Measurements from ENCODE around the gene SLC9C2. TPM values are rescaled to one million over a fixed set of nuclear protein-coding genes. Genes with fewer than 3 reads are reported as not detected.
"Not testable (repeated sequence)": the region's sequence is repeated elsewhere in the genome, so short reads cannot be mapped to it uniquely, and the experiment has no call there.

Gene SLC9C2
- total and polyA plus RNA-seq, 2 donors (not counting 1 experiment from before 2014, with no cell fraction given): not detected

- no peak overlapping the region for H3K4me2 ChIP-seq (ENCODE audit: extremely low read depth, insufficient read depth, low read length)
- H3K9ac ChIP-seq (ENCODE audit: insufficient read depth, low read length): no peak overlapping the region
- no peaks in the 10 kb centered on the region for H3K79me2 ChIP-seq (ENCODE audit: control insufficient read depth, insufficient read depth, low read length)
- H3K4me3 ChIP-seq (replicated peaks in 1 of 4; ENCODE audit: control extremely low read depth in 1 of 4, insufficient read depth in 1 of 4, low read depth in 3 of 4, low read length in 4 of 4): no peak overlapping the region
- no peak overlapping the region for H2AFZ ChIP-seq (ENCODE audit: low read length)
- DNase-seq (ENCODE audit: low read depth in 2 of 2): no peak
- no peaks in the 10 kb centered on the region for H3K4me1 ChIP-seq (ENCODE audit: control insufficient read depth, extremely low read depth, insufficient read depth, low read length)
- no peaks in the 10 kb centered on the region for H3K9me3 ChIP-seq (ENCODE audit: control insufficient read depth, insufficient read depth, low read depth, low read length)
- H3K36me3 ChIP-seq (ENCODE audit: control insufficient read depth, insufficient read depth, low read length): no peaks in the 10 kb centered on the region
- TF ChIP-seq EZH2 (IDR thresholded peaks at IDR 0.05; ENCODE audit: low read length, missing control alignments): no peak
- TF ChIP-seq CTCF (conservative IDR thresholded peaks at IDR 0.05 in 1 of 2, IDR thresholded peaks at IDR 0.05 in 1 of 2; ENCODE audit: low read depth in 1 of 2, low read length in 2 of 2): no peak
- no peaks in the 10 kb centered on the region for H3K27me3 ChIP-seq (ENCODE audit: control insufficient read depth, insufficient read depth, low read length)
- H3K27ac ChIP-seq (ENCODE audit: insufficient read depth, low read length): no peak overlapping the region
- H4K20me1 ChIP-seq (ENCODE audit: control insufficient read depth, extremely low read depth, insufficient read depth, low read length): no peaks in the 10 kb centered on the region
Measured at GRCh38 chr1:173499729-173500128, 103.1 kb downstream of the SLC9C2 start.

- Histone ChIP-seq H3K79me2 (ENCODE audit: control insufficient read depth, insufficient read depth, low read length) (no peaks in the 10 kb centered on the region), H3K27ac (ENCODE audit: insufficient read depth, low read length) (no peak overlapping the region), H4K20me1 (ENCODE audit: control insufficient read depth, extremely low read depth, insufficient read depth, low read length) (no peaks in the 10 kb centered on the region), H3K4me1 (ENCODE audit: control insufficient read depth, extremely low read depth, insufficient read depth, low read length) (no peaks in the 10 kb centered on the region), H3K36me3 (ENCODE audit: control insufficient read depth, insufficient read depth, low read length) (no peaks in the 10 kb centered on the region), H2AFZ (ENCODE audit: low read length) (no peak overlapping the region), H3K4me2 (ENCODE audit: extremely low read depth, insufficient read depth, low read length) (no peak overlapping the region), H3K27me3 (ENCODE audit: control insufficient read depth, insufficient read depth, low read length) (no peaks in the 10 kb centered on the region), H3K9ac (ENCODE audit: insufficient read depth, low read length) (no peak overlapping the region), H3K4me3 (replicated peaks in 1 of 4; ENCODE audit: control extremely low read depth in 1 of 4, insufficient read depth in 1 of 4, low read depth in 3 of 4, low read length in 4 of 4) (no peak overlapping the region), H3K9me3 (ENCODE audit: control insufficient read depth, insufficient read depth, low read depth, low read length) (no peaks in the 10 kb centered on the region)
- TF ChIP-seq CTCF (conservative IDR thresholded peaks at IDR 0.05 in 1 of 2, IDR thresholded peaks at IDR 0.05 in 1 of 2; ENCODE audit: low read depth in 1 of 2, low read length in 2 of 2): no peak
- TF ChIP-seq EZH2 (IDR thresholded peaks at IDR 0.05; ENCODE audit: low read length, missing control alignments): no peak
- DNase-seq (ENCODE audit: low read depth in 2 of 2): no peak
Measured at GRCh38 chr1:173496757-173497320, 106.0 kb downstream of the SLC9C2 start.

- H3K9me3 ChIP-seq (ENCODE audit: control insufficient read depth, insufficient read depth, low read depth, low read length): no peaks in the 10 kb centered on the region
- no peaks in the 10 kb centered on the region for H3K4me1 ChIP-seq (ENCODE audit: control insufficient read depth, extremely low read depth, insufficient read depth, low read length)
- no peak overlapping the region for H2AFZ ChIP-seq (ENCODE audit: low read length)
- H3K79me2 ChIP-seq (ENCODE audit: control insufficient read depth, insufficient read depth, low read length): no peaks in the 10 kb centered on the region
- no peaks in the 10 kb centered on the region for H4K20me1 ChIP-seq (ENCODE audit: control insufficient read depth, extremely low read depth, insufficient read depth, low read length)
- no peak overlapping the region for H3K9ac ChIP-seq (ENCODE audit: insufficient read depth, low read length)
- no peaks in the 10 kb centered on the region for H3K27me3 ChIP-seq (ENCODE audit: control insufficient read depth, insufficient read depth, low read length)
- no peak for DNase-seq (ENCODE audit: low read depth in 2 of 2)
- no peak overlapping the region for H3K4me3 ChIP-seq (replicated peaks in 1 of 4; ENCODE audit: control extremely low read depth in 1 of 4, insufficient read depth in 1 of 4, low read depth in 3 of 4, low read length in 4 of 4)
- TF ChIP-seq EZH2 (IDR thresholded peaks at IDR 0.05; ENCODE audit: low read length, missing control alignments): no peak
- no peak for TF ChIP-seq CTCF (conservative IDR thresholded peaks at IDR 0.05 in 1 of 2, IDR thresholded peaks at IDR 0.05 in 1 of 2; ENCODE audit: low read depth in 1 of 2, low read length in 2 of 2)
- H3K36me3 ChIP-seq (ENCODE audit: control insufficient read depth, insufficient read depth, low read length): no peaks in the 10 kb centered on the region
- H3K27ac ChIP-seq (ENCODE audit: insufficient read depth, low read length): no peak overlapping the region
- H3K4me2 ChIP-seq (ENCODE audit: extremely low read depth, insufficient read depth, low read length): no peak overlapping the region
Measured at GRCh38 chr1:173495609-173496267, 107.1 kb downstream of the SLC9C2 start.

- not testable (repeated sequence) for H3K27me3 ChIP-seq (ENCODE audit: control insufficient read depth, insufficient read depth, low read length); H3K27ac ChIP-seq (ENCODE audit: insufficient read depth, low read length); H3K36me3 ChIP-seq (ENCODE audit: control insufficient read depth, insufficient read depth, low read length); H3K9me3 ChIP-seq (ENCODE audit: control insufficient read depth, insufficient read depth, low read depth, low read length); H3K4me1 ChIP-seq (ENCODE audit: control insufficient read depth, extremely low read depth, insufficient read depth, low read length); H2AFZ ChIP-seq (ENCODE audit: low read length); H3K9ac ChIP-seq (ENCODE audit: insufficient read depth, low read length); DNase-seq (ENCODE audit: low read depth in 2 of 2); H3K4me2 ChIP-seq (ENCODE audit: extremely low read depth, insufficient read depth, low read length); H3K4me3 ChIP-seq (replicated peaks in 1 of 4; ENCODE audit: control extremely low read depth in 1 of 4, insufficient read depth in 1 of 4, low read depth in 3 of 4, low read length in 4 of 4); H4K20me1 ChIP-seq (ENCODE audit: control insufficient read depth, extremely low read depth, insufficient read depth, low read length); H3K79me2 ChIP-seq (ENCODE audit: control insufficient read depth, insufficient read depth, low read length)
Measured at GRCh38 chr1:173493125-173493524, 109.7 kb downstream of the SLC9C2 start.
